A673 (cell line): ENCODE measurements around the gene TEPSIN. TPM values are rescaled to one million over a fixed set of nuclear protein-coding genes. Genes with fewer than 3 reads are reported as not detected.

Source experiments
- BruUV-seq: library from RNA; stranded (reverse); fragments of 400-500 nt; replicated peaks from 2 replicates; lab custom pipeline; 2021; lab: Mats Ljungman, UMichigan
- CTCF ChIA-PET: fragments of 300-600 bp; sonication (Branson Sonifier 250); formaldehyde crosslinking; loops from one replicate; lab custom pipeline; 2022; ENCODE audit warnings: antibody characterized with exemption; lab: Charles Lee
- POLR2A ChIA-PET: fragments of 300-600 bp; sonication (Branson Sonifier 250); formaldehyde crosslinking; loops from one replicate; lab custom pipeline; 2022; ENCODE audit warnings: antibody characterized with exemption; ENCODE audit not compliant: low non-redundant PET; lab: Charles Lee
- DNase-seq: peaks from one replicate; pipeline ENCODE4 v3.0.0-alpha.2; 2015; ENCODE audit warnings: low spot score
- H3K27ac ChIP-seq: fragments of 200-600 bp; sonication (generic); 2 replicates; pipeline ENCODE4 v1.5.1; 2016; ENCODE audit warnings: mixed run types, low read depth, mild to moderate bottlenecking, mixed read lengths, antibody characterized with exemption, low read length; ENCODE audit not compliant: poor library complexity, severe bottlenecking
- H3K27me3 ChIP-seq: fragments of 200-600 bp; sonication (generic); replicated peaks from 2 replicates; pipeline ENCODE4 v1.6.1; 2017; ENCODE audit warnings: mixed run types, low read depth, mild to moderate bottlenecking, mixed read lengths, antibody characterized with exemption, low read length; ENCODE audit not compliant: insufficient read depth, poor library complexity
- H3K36me3 ChIP-seq: fragments of 200-600 bp; sonication (generic); 2 replicates; pipeline ENCODE4 v1.6.1; 2016; ENCODE audit warnings: mixed run types, mild to moderate bottlenecking, mixed read lengths, antibody characterized with exemption, low read length; ENCODE audit not compliant: insufficient read depth, poor library complexity, severe bottlenecking
- H3K4me1 ChIP-seq: fragments of 200-600 bp; sonication (generic); 2 replicates; pipeline ENCODE4 v1.6.1; 2017; ENCODE audit warnings: mixed run types, mild to moderate bottlenecking, mixed read lengths, antibody characterized with exemption, low read length; ENCODE audit not compliant: insufficient read depth, poor library complexity, severe bottlenecking
- H3K4me3 ChIP-seq: fragments of 200-600 bp; sonication (generic); 2 replicates; pipeline ENCODE4 v1.5.1; 2016; ENCODE audit warnings: low read depth, mixed run types, mild to moderate bottlenecking, mixed read lengths, low read length; ENCODE audit not compliant: poor library complexity, severe bottlenecking
- H3K9me3 ChIP-seq: fragments of 200-600 bp; sonication (generic); 2 replicates; pipeline ENCODE4 v1.6.1; 2016; ENCODE audit warnings: mixed run types, low read depth, mild to moderate bottlenecking, mixed read lengths, antibody characterized with exemption, low read length; ENCODE audit not compliant: poor library complexity, severe bottlenecking
- EZH2 ChIP-seq: fragments of 200-600 bp; sonication (generic); IDR thresholded peaks from 2 replicates; pipeline ENCODE4 v1.6.1; 2017; ENCODE audit warnings: borderline replicate concordance, low read depth, mild to moderate bottlenecking, mixed read lengths, antibody characterized with exemption, low read length; ENCODE audit not compliant: poor library complexity, severe bottlenecking
- intact Hi-C: fragments of 100-400 bp; cut with micrococcal nuclease; formaldehyde crosslinking; loops from one replicate; pipeline ENCODE4 v1.10.0; 2022; ENCODE audit not compliant: unreplicated experiment
- total RNA-seq: library from RNA; stranded (reverse); gene quantifications from 2 replicates; pipeline ENCODE4 v1.2.3, GENCODE V29; 2021
- TF ChIP-seq, protein P1 (sequence below): fragments of 300-800, 200-600 bp; sonication (generic); conservative IDR thresholded peaks from 2 replicates; pipeline ENCODE4 v1.5.1; 2017; ENCODE audit warnings: low read depth, mild to moderate bottlenecking, antibody characterized with exemption, low read length, moderate library complexity, mixed read lengths

The TEPSIN gene
- total RNA-seq, 1 experiment from 2014 or later = 36.1 TPM

DNA sequence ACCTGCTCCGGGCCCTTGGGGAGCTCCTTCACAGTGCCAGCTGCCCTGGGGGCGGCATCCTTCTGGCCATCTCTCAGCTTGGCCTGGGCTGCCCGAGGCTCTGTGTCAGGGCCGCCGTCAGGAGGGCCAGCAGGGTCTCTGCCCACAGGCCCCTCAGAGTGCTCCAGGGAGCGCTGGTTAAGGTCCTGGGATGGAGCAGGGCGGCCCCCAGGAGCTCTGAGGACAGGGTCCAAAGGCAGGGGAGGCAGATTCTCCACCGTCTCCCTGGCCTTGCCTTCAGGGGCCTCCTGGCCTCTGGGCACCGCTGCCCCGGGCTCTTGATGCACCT lies 7.5 kb upstream of the TEPSIN start:
- POLR2A ChIA-PET = no interaction called here

DNA sequence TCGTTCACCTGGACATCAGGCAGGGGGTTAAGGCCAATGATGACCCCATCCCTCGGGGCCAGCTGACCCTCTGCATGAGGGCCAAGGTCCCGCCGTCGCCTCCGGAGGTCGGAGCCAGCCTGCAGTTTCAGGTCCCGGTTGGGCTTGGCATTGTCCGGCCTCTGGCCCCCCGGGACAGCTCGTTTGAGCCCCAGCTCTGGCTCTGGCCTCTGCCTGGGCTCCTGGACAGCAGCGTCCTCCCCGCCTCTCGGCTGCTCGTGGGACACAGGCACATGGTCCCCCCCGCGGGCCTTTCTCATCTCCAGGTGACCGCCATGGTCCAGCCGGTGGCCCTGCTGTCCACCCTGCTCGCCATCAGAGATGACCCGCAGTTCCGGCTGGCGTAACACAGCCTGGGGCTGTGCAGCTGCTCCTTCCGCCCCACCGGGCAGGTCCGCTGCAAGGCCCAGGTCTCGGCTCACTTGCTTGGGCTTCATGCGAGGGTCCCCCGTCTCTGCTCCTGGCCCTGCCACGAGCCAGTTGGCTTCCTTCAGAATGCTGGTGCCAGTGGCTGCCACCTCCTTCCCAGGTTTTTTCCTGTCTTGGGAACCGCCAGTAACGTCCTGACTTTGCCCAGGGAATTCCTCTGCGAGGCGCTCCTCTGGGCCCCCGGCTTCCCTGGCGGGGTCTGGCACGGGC lies 6.9 kb upstream of the TEPSIN start:
- Histone ChIP-seq H3K4me1 (no peaks in the 10 kb centered on the region), H3K36me3 (peaks cover 15% of the 10 kb centered on the region), H3K4me3 (no peak overlapping the region), H3K27ac (no peak overlapping the region), H3K27me3 (no peaks in the 10 kb centered on the region), H3K9me3 (no peaks in the 10 kb centered on the region)
- ChIA-PET CTCF (no interaction called here), POLR2A (no interaction called here)
- no peak for TF ChIP-seq EZH2
- TF ChIP-seq, protein P1, sequence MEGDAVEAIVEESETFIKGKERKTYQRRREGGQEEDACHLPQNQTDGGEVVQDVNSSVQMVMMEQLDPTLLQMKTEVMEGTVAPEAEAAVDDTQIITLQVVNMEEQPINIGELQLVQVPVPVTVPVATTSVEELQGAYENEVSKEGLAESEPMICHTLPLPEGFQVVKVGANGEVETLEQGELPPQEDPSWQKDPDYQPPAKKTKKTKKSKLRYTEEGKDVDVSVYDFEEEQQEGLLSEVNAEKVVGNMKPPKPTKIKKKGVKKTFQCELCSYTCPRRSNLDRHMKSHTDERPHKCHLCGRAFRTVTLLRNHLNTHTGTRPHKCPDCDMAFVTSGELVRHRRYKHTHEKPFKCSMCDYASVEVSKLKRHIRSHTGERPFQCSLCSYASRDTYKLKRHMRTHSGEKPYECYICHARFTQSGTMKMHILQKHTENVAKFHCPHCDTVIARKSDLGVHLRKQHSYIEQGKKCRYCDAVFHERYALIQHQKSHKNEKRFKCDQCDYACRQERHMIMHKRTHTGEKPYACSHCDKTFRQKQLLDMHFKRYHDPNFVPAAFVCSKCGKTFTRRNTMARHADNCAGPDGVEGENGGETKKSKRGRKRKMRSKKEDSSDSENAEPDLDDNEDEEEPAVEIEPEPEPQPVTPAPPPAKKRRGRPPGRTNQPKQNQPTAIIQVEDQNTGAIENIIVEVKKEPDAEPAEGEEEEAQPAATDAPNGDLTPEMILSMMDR = no peak
- DNase-seq = no peak
- intact Hi-C loops = no loop called here
- BruUV-seq = no TSS peak

More for the DNA sequence above, 7.5 kb upstream of the TEPSIN start:
- Histone ChIP-seq H3K27me3 (no peaks in the 10 kb centered on the region), H3K9me3 (no peaks in the 10 kb centered on the region), H3K4me1 (peaks cover under 1% of the 10 kb centered on the region), H3K27ac (no peak overlapping the region), H3K36me3 (peaks cover 10% of the 10 kb centered on the region), H3K4me3 (no peak overlapping the region)
- DNase-seq = no peak
- intact Hi-C loops = no loop called here
- BruUV-seq = no TSS peak
- no peak for TF ChIP-seq EZH2
- TF ChIP-seq, protein P1 = no peak
- CTCF ChIA-PET = no interaction called here

DNA sequence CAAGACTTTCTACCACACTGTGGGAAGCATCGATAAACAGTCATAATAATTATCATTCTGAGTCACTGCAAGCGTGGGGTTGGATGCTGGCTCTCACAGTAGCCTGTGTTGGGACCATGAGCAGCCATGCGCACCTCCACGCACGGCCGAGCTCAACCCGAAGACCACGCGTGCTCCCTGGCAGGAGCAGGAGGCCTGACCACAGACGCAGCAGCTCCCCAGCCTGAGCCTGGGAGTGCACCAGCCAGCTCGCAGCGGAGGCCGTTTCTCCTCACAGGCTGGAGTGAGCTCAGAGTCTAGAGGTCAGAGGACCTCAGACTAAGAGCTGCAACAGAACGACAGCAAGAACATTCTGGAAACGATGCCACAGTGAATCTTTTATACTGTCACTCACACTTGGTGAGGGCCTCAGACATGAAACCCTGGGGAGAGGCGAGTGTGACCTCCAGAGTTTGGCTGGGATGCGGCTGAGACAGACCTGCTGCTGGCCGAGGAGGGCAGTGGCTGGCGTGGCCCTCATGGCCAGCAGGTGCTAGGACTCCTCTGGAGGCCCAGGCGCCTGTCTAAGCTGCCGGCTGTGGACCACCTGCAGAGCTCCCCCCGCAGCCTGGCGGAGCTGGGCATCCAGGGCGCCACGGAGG lies 6.3 kb upstream of the TEPSIN start:
- H3K4me1 ChIP-seq = no peaks in the 10 kb centered on the region
- intact Hi-C loops = no loop called here
- TF ChIP-seq EZH2 = no peak
- TF ChIP-seq, protein P1 = no peak
- no peak for DNase-seq
- BruUV-seq = no TSS peak
- CTCF ChIA-PET = no interaction called here
- peaks cover 14% of the 10 kb centered on the region for H3K36me3 ChIP-seq
- no peaks in the 10 kb centered on the region for H3K9me3 ChIP-seq
- POLR2A ChIA-PET = interaction anchor here (0.6 kb wide), 1 partner anchor 268 kb away, joined by 3 read pairs; no protein-coding TSS in a partner anchor
- no peak overlapping the region for H3K27ac ChIP-seq
- H3K27me3 ChIP-seq = no peaks in the 10 kb centered on the region
- no peak overlapping the region for H3K4me3 ChIP-seq
